ENCODE measurements around the gene SEMA4D.

DNA sequence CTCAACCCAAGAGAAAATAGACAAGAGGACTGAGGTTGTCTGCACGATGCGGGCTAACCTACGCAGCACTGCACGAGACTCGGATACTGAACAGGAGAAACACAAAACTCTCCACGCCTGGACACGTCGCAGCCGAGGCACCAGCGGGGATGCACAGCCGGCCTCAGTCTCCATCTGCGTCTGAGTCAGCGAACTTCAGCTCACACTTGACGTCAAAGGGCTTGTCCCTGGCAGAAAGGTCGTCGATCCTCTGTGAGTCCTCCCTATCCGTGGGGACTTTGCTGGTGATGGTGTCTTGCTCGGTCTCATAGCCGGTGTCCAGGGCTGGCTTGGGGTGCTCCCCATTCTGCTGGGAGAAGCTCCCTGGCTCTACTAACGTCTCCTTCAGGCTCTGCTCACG is 119.4 kb downstream of the SEMA4D start:
- TF ChIP-seq CTCF (conservative IDR thresholded peaks at IDR 0.05) (no peak), EZH2 (IDR thresholded peaks at IDR 0.05; ENCODE audit: low read depth) (no peak)

All from PC-9 (cell line).